GM18505 (cell line): ENCODE results near the gene PRKAB1.
"Not testable (repeated sequence)": the region's sequence is repeated elsewhere in the genome, so short reads cannot be mapped to it uniquely, and the experiment has no call there.

ENCODE experiments used
- ATAC-seq: cut with Tn5 transposase; IDR thresholded peaks from one replicate; pipeline ENCODE4 v1.9.1; 2021; ENCODE audit not compliant: unreplicated experiment
- POLR2A ChIP-seq: IDR thresholded peaks from 4 replicates; pipeline ENCODE4 v1.6.1; 2011; ENCODE audit warnings: borderline replicate concordance; ENCODE audit not compliant: insufficient read depth, insufficient read length; ENCODE audit errors: extremely low read depth

PRKAB1 gene

GRCh38 chr12:119699199-119699760 is 31.3 kb downstream of the PRKAB1 start:
- ATAC-seq: no peak
- no peak for TF ChIP-seq POLR2A

GRCh38 chr12:119700078-119700477 is 32.1 kb downstream of the PRKAB1 start:
- no peak for ATAC-seq
- no peak for TF ChIP-seq POLR2A

- no peak for ATAC-seq
- no peak for TF ChIP-seq POLR2A
These were observed 36.3 kb downstream of the PRKAB1 start for GRCh38 chr12:119704065-119704747.

- ATAC-seq: no peak
- no peak for TF ChIP-seq POLR2A
These were observed 37.2 kb downstream of the PRKAB1 start for GRCh38 chr12:119705182-119705581.

- ATAC-seq: not testable (repeated sequence)
These were observed 38.5 kb downstream of the PRKAB1 start for GRCh38 chr12:119706427-119706826.

GRCh38 chr12:119710374-119710964 is 42.5 kb downstream of the PRKAB1 start:
- ATAC-seq: no peak

GRCh38 chr12:119710965-119711551 is 43.1 kb downstream of the PRKAB1 start:
- no peak for ATAC-seq
- no peak for TF ChIP-seq POLR2A

More at GRCh38 chr12:119710374-119710964, 42.5 kb downstream of the PRKAB1 start:
- no peak for TF ChIP-seq POLR2A

GRCh38 chr12:119711693-119712092 is 43.8 kb downstream of the PRKAB1 start:
- no peak for TF ChIP-seq POLR2A
- no peak for ATAC-seq

GRCh38 chr12:119712721-119713120 is 44.8 kb downstream of the PRKAB1 start:
- no peak for TF ChIP-seq POLR2A
- no peak for ATAC-seq

GRCh38 chr12:119713551-119714031 is 45.7 kb downstream of the PRKAB1 start:
- ATAC-seq: no peak
- TF ChIP-seq POLR2A: no peak

- no peak for TF ChIP-seq POLR2A
These were observed 46.8 kb downstream of the PRKAB1 start for GRCh38 chr12:119714614-119715267.

GRCh38 chr12:119715268-119715620 is 47.3 kb downstream of the PRKAB1 start:
- no peak for ATAC-seq
- no peak for TF ChIP-seq POLR2A

More at GRCh38 chr12:119714614-119715267, 46.8 kb downstream of the PRKAB1 start:
- no peak for ATAC-seq

GRCh38 chr12:119718141-119718540 is 50.2 kb downstream of the PRKAB1 start:
- no peak for TF ChIP-seq POLR2A
- no peak for ATAC-seq
